Astrocyte (in vitro differentiated cells and primary cell): ENCODE measurements around the gene KRTAP21-3. TPM values are rescaled to one million over a fixed set of nuclear protein-coding genes. Genes with fewer than 3 reads are reported as not detected.

Experiments
- DNase-seq: peaks from one replicate; pipeline ENCODE4 v3.0.0-alpha.2; 2010; ENCODE audit warnings: low read depth
- FAIRE-seq: peaks from 2 replicates; lab custom pipeline; 2011; peaks lifted over from hg19 to GRCh38; lab: Jason Lieb, UNC
- H2AFZ ChIP-seq: 2 replicates; pipeline ENCODE4 v1.6.0; 2012; ENCODE audit warnings: low read depth, low read length, inconsistent platforms
- H3K27ac ChIP-seq: 2 replicates; pipeline ENCODE4 v1.5.1; 2011; ENCODE audit warnings: low read depth, low read length, inconsistent platforms
- H3K27me3 ChIP-seq: 2 replicates; pipeline ENCODE4 v1.6.0; 2011; ENCODE audit warnings: low read length, inconsistent platforms; ENCODE audit not compliant: insufficient read depth
- H3K36me3 ChIP-seq: 2 replicates; pipeline ENCODE4 v1.5.1; 2011; ENCODE audit warnings: low read length, inconsistent platforms; ENCODE audit not compliant: insufficient read depth
- H3K4me1 ChIP-seq: 2 replicates; pipeline ENCODE4 v1.5.1; 2011; ENCODE audit warnings: low read length, inconsistent platforms; ENCODE audit not compliant: insufficient read depth
- H3K4me2 ChIP-seq: 2 replicates; pipeline ENCODE4 v1.6.0; 2012; ENCODE audit warnings: low read length, inconsistent platforms
- H3K4me3 ChIP-seq: 2 replicates; pipeline ENCODE4 v1.5.1; 2011; ENCODE audit warnings: low read depth, mild to moderate bottlenecking, low read length, inconsistent platforms; ENCODE audit not compliant: insufficient read depth
- H3K79me2 ChIP-seq: 2 replicates; pipeline ENCODE4 v1.6.0; 2012; ENCODE audit warnings: mild to moderate bottlenecking, low read length, inconsistent platforms; ENCODE audit not compliant: insufficient read depth
- H3K9ac ChIP-seq: 2 replicates; pipeline ENCODE4 v1.6.0; 2012; ENCODE audit warnings: mild to moderate bottlenecking, low read length, inconsistent platforms
- H3K9me3 ChIP-seq: 2 replicates; pipeline ENCODE4 v1.5.1; 2012; ENCODE audit warnings: low read depth, mild to moderate bottlenecking, low read length, inconsistent platforms; ENCODE audit not compliant: insufficient read depth
- H4K20me1 ChIP-seq: 2 replicates; pipeline ENCODE4 v1.6.0; 2012; ENCODE audit warnings: low read length, inconsistent platforms; ENCODE audit not compliant: insufficient read depth
- H3K27ac Mint-ChIP-seq: one replicate; pipeline ENCODE4 v1.8.0; 2021; ENCODE audit warnings: mild to moderate bottlenecking, mixed read lengths; ENCODE audit not compliant: unreplicated experiment
- H3K27me3 Mint-ChIP-seq: one replicate; pipeline ENCODE4 v1.8.0; 2021; ENCODE audit warnings: low read depth, mixed read lengths; ENCODE audit not compliant: unreplicated experiment
- H3K36me3 Mint-ChIP-seq: one replicate; pipeline ENCODE4 v1.8.0; 2021; ENCODE audit warnings: low read depth, mixed read lengths; ENCODE audit not compliant: unreplicated experiment
- H3K4me1 Mint-ChIP-seq: one replicate; pipeline ENCODE4 v1.8.0; 2021; ENCODE audit warnings: low read depth, mixed read lengths; ENCODE audit not compliant: unreplicated experiment
- H3K4me3 Mint-ChIP-seq: one replicate; pipeline ENCODE4 v1.8.0; 2021; ENCODE audit warnings: mild to moderate bottlenecking, moderate library complexity, mixed read lengths; ENCODE audit not compliant: unreplicated experiment
- H3K9me3 Mint-ChIP-seq: one replicate; pipeline ENCODE4 v1.8.0; 2021; ENCODE audit warnings: mild to moderate bottlenecking, mixed read lengths; ENCODE audit not compliant: unreplicated experiment
- CTCF ChIP-seq: IDR thresholded peaks from 2 replicates; pipeline ENCODE4 v1.5.1; 2011; ENCODE audit warnings: low read depth, mild to moderate bottlenecking, inconsistent platforms, low read length, moderate library complexity; ENCODE audit not compliant: insufficient read depth
- EZH2 ChIP-seq: IDR thresholded peaks from 2 replicates; pipeline ENCODE4 v1.6.1; 2012; ENCODE audit warnings: mild to moderate bottlenecking, low read length, inconsistent platforms; ENCODE audit not compliant: insufficient read depth
- total RNA-seq: library from RNA; stranded (reverse); gene quantifications from 2 replicates; pipeline ENCODE4 v1.2.1, GENCODE V29; 2021

The KRTAP21-3 gene
- total RNA-seq, 1 donor from 2014 or later, result not detected

- Mint-ChIP-seq H3K4me3 (no peak overlapping the region), H3K4me1 (peaks cover 16% of the 10 kb centered on the region), H3K36me3 (no peaks in the 10 kb centered on the region), H3K27ac (no peak overlapping the region), H3K27me3 (no peaks in the 10 kb centered on the region), H3K9me3 (no peaks in the 10 kb centered on the region)
- Histone ChIP-seq H3K36me3 (no peaks in the 10 kb centered on the region), H3K9ac (no peak overlapping the region), H3K4me3 (no peak overlapping the region), H3K79me2 (no peaks in the 10 kb centered on the region), H4K20me1 (no peaks in the 10 kb centered on the region), H3K4me2 (no peak overlapping the region), H3K27ac (no peak overlapping the region), H3K9me3 (no peaks in the 10 kb centered on the region), H2AFZ (no peak overlapping the region), H3K27me3 (no peaks in the 10 kb centered on the region), H3K4me1 (no peaks in the 10 kb centered on the region)
- TF ChIP-seq EZH2, result no peak
- TF ChIP-seq CTCF, result no peak
- no peak for DNase-seq
- FAIRE-seq, result no peak
Observed at GRCh38 chr21:30680586-30680985, 38.0 kb downstream of the KRTAP21-3 start.

DNA sequence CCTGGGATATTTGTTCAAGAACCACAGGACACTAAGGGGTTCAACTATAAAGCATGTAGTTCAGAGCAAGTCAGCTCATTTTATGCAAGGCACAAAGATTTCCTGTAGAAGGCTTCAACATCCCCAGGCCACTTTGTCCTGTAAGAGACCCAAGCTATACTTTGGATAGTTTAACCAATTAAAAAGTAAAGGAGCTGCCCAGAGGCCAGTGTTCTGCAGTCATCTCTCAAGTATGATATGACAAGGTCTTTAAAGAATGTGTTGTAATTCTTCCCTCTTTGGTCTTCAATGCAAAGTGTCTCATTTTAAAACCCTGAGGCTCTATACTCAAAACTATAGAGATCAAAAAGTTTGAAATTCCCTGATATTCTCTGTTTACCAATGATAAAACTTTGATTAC lies 41.8 kb downstream of the KRTAP21-3 start:
- H3K79me2 ChIP-seq, result no peaks in the 10 kb centered on the region
- Mint-ChIP-seq H3K4me1 (peaks cover 19% of the 10 kb centered on the region), H3K27me3 (no peaks in the 10 kb centered on the region), H3K36me3 (no peaks in the 10 kb centered on the region), H3K9me3 (no peaks in the 10 kb centered on the region), H3K27ac (peak overlapping the region; percentile 36), H3K4me3 (no peak overlapping the region)
- no peaks in the 10 kb centered on the region for H3K9me3 ChIP-seq
- H3K27ac ChIP-seq, result no peak overlapping the region
- H3K4me2 ChIP-seq, result no peak overlapping the region
- H3K27me3 ChIP-seq, result no peaks in the 10 kb centered on the region
- H2AFZ ChIP-seq, result no peak overlapping the region
- no peak overlapping the region for H3K4me3 ChIP-seq
- no peak for TF ChIP-seq EZH2
- TF ChIP-seq CTCF, result no peak
- DNase-seq, result no peak
- no peak for FAIRE-seq
- no peaks in the 10 kb centered on the region for H4K20me1 ChIP-seq
- H3K36me3 ChIP-seq, result no peaks in the 10 kb centered on the region
- no peak overlapping the region for H3K9ac ChIP-seq
- H3K4me1 ChIP-seq, result no peaks in the 10 kb centered on the region

- Histone ChIP-seq H2AFZ (no peak overlapping the region), H3K79me2 (no peaks in the 10 kb centered on the region), H3K27ac (no peak overlapping the region), H3K4me2 (no peak overlapping the region), H3K27me3 (no peaks in the 10 kb centered on the region), H3K9me3 (peaks cover 4% of the 10 kb centered on the region), H4K20me1 (no peaks in the 10 kb centered on the region), H3K4me3 (no peak overlapping the region), H3K36me3 (no peaks in the 10 kb centered on the region), H3K9ac (no peak overlapping the region), H3K4me1 (no peaks in the 10 kb centered on the region)
- DNase-seq (no peak), FAIRE-seq (no peak)
- no peaks in the 10 kb centered on the region for H3K27me3 Mint-ChIP-seq
- no peaks in the 10 kb centered on the region for H3K9me3 Mint-ChIP-seq
- no peak overlapping the region for H3K4me3 Mint-ChIP-seq
- no peak overlapping the region for H3K27ac Mint-ChIP-seq
- TF ChIP-seq EZH2 (no peak), CTCF (no peak)
- H3K36me3 Mint-ChIP-seq, result no peaks in the 10 kb centered on the region
- peaks cover 19% of the 10 kb centered on the region for H3K4me1 Mint-ChIP-seq
Observed at GRCh38 chr21:30674312-30674711, 44.3 kb downstream of the KRTAP21-3 start.
